GM10248 (cell line): Measurements from ENCODE around the gene SLC9A7.
A peak's percentile ranks its signal among the peaks of the same experiment; 100 is the strongest.

ENCODE experiments used
- CTCF ChIA-PET: fragments of 300-600 bp; sonication (Branson Sonifier 250); formaldehyde crosslinking; extraction: SDS; loops from one replicate; lab custom pipeline; 2021; ENCODE audit warnings: antibody characterized with exemption; lab: Yijun Ruan, JAX
- POLR2A ChIA-PET: fragments of 350-650 bp; sonication (Branson Sonifier 250); formaldehyde crosslinking; extraction: SDS; loops from one replicate; lab custom pipeline; 2020; ENCODE audit warnings: antibody characterized with exemption; lab: Yijun Ruan, JAX
- DNase-seq: peaks from one replicate; pipeline ENCODE4 v3.0.0; 2012; ENCODE audit errors: extremely low spot score
- TF ChIP-seq, protein P1 (sequence below): IDR thresholded peaks from 2 replicates; pipeline ENCODE4 v1.5.1; 2012; ENCODE audit warnings: mild to moderate bottlenecking, low read depth; ENCODE audit errors: extremely low read depth, missing control alignments, control extremely low read depth

SLC9A7 gene

DNA sequence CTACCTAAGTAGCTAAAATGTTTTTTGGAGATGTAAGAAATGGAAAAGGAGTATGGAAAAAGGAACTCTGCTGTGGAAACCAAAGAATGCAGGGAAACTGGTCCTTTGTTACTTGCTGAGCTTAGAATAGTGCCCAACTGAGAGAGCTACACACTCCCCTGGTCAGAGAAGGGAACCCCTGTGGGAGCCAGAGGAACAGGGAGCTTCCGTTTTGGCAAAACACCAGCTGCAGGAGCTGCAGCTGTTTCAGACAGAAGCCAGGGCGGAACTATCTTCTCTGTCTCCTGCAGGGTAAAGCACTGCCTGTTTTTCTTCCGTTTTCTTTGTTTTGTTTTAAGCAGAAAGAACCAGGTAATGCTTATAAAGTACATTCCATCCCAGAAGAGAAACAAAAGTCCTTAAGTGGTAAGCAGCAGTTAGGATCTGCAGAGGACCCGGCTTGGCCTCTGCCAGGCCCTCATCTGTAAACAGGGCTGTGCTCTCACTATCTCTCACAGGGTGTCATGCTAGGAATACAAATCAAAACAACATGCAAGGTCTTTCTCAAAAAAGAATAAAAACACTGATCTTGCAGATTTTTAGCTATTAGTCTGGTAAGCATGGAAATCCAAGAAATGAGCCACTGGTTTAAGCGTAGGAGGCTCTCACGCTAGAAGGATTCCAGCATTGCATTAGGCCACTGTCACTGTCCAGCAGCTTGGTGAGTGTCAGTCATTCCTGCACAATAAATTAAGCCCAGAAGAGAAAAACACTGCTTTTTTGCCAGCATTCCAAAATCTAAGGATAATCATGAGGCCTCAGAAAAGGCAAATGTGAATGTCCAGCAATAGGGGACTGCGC lies 109.3 kb downstream of the SLC9A7 start:
- POLR2A ChIA-PET, result no interaction called here
- CTCF ChIA-PET, result interaction anchor here (1.0 to 2.4 kb wide), 2 partner anchors 33 to 35 kb away, joined by 3 to 7 read pairs; no protein-coding TSS in a partner anchor
- no peak for DNase-seq
- TF ChIP-seq, protein P1, sequence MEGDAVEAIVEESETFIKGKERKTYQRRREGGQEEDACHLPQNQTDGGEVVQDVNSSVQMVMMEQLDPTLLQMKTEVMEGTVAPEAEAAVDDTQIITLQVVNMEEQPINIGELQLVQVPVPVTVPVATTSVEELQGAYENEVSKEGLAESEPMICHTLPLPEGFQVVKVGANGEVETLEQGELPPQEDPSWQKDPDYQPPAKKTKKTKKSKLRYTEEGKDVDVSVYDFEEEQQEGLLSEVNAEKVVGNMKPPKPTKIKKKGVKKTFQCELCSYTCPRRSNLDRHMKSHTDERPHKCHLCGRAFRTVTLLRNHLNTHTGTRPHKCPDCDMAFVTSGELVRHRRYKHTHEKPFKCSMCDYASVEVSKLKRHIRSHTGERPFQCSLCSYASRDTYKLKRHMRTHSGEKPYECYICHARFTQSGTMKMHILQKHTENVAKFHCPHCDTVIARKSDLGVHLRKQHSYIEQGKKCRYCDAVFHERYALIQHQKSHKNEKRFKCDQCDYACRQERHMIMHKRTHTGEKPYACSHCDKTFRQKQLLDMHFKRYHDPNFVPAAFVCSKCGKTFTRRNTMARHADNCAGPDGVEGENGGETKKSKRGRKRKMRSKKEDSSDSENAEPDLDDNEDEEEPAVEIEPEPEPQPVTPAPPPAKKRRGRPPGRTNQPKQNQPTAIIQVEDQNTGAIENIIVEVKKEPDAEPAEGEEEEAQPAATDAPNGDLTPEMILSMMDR, result no peak

DNA sequence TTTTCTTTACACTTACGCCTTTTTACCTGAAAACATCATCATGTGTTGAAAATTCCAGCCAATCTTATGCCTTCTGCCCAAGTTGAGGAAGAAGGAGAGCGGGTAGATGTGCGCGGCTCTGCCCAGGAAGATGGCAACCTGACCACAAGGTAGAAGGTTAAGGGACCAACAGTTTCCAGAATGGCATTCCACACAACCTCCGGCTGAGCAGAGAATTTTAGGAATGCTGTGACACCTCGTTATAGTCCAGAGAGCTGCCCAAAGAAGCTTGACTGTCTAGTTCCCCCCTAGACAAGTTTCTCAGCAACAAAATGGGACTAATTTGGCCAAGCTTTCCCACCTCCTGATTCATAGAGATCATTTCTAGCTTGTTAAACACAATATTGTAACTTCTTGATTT lies 110.3 kb downstream of the SLC9A7 start:
- CTCF ChIA-PET, result interaction anchor here (1.2 to 2.4 kb wide), 2 partner anchors 36 to 148 kb away, joined by 3 to 7 read pairs; no protein-coding TSS in a partner anchor
- no peak for DNase-seq
- POLR2A ChIA-PET, result no interaction called here
- TF ChIP-seq, protein P1, result no peak

DNA sequence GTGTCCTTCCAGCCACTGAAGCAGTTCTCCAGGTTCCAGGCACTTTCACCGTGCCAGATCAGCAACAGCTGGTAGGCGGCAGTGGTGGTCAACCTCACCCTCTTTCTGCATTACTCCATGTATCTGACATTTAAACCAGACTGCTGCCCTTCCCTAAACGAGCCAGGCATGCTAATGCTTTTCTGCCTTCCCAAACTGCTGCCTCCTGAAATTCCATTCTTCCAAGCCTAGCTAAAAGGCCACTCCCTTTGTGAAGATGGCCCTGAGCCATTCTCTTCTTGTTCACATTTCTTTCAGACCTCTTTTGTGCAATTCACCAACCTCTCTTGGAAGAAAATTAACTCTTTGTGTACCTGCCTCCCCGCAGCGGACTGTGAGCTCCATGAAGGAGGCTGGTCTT lies 111.7 kb downstream of the SLC9A7 start:
- ChIA-PET CTCF (interaction anchor here (2.4 kb wide), 1 partner anchor 38 kb away, joined by 7 read pairs; no protein-coding TSS in a partner anchor), POLR2A (no interaction called here)
- TF ChIP-seq, protein P1, result no peak
- DNase-seq, result no peak

DNA sequence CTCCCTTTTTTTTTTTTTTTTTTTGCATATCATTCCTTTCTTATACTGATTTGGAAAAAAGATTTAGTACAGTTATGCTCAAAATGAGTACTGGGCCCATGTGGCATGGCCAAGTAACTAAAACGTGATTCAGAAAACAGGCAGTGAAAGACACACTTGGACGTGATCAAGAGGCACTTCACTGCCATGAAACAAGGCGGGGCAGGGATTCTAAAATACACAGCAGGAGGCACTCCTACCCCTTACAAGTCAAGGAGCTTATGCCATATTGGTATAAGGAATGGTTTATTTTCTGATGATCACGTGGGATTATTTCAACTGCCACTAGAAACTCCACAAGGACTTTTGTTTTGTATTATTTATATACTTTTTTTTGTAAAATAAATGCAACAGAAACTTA lies 113.3 kb downstream of the SLC9A7 start:
- TF ChIP-seq, protein P1, result no peak
- DNase-seq, result no peak
- POLR2A ChIA-PET, result no interaction called here
- CTCF ChIA-PET, result interaction anchor here (0.7 to 0.8 kb wide), 2 partner anchors 8 to 16 kb away, joined by 3 read pairs; no protein-coding TSS in a partner anchor

DNA sequence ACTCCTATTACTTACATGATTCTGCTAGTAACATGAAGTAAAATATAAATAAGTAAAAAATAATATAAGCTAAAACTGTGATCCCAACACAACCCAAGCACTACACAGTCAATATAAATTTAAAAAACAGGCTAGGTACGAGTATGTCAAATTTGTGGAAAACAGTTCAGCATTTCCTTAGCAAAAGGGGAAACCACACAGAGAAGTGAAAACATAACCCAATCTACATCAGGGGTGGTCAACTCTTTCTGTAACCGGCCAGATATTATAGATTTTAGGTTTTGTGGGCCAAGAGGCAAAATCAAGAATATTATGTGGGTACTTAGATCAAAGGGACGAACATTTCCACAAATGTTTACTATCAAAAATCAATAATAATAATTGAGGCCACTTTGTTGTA lies 115.3 kb downstream of the SLC9A7 start:
- TF ChIP-seq, protein P1, result no peak
- ChIA-PET POLR2A (no interaction called here), CTCF (no interaction called here)
- DNase-seq, result no peak

DNA sequence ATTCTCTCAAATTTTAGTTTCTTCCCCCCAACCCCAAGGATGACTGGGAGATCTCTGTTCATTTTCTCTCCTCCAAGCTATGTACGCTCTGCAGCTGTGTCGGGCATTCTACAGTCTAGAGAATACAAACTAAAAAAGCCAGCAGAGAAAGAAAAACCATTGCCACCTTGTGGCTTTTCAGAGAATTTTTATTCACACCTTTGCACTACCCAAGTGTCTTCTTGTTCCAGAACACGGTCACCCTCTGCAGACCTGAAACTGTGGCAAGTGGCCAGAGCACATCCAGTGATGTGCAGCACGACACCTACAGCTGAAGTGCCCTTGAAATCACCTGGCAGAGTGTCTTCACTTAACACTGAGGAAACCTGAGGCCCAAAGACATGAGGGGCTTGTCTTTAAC lies 116.8 kb downstream of the SLC9A7 start:
- POLR2A ChIA-PET, result no interaction called here
- TF ChIP-seq, protein P1, result peak; percentile 7
- DNase-seq, result no peak
- CTCF ChIA-PET, result interaction anchor here (1.2 kb wide), 1 partner anchor 70 kb away, joined by 3 read pairs; no protein-coding TSS in a partner anchor
